MM.1S (cell line): ENCODE data around the gene SEMA3C.

Source experiments
- DNase-seq: peaks from one replicate; pipeline ENCODE4 v3.0.0-alpha.2; 2015
- H2AFZ ChIP-seq: fragments of 300-600 bp; sonication (generic); 2 replicates; pipeline ENCODE4 v1.6.0; 2016; ENCODE audit warnings: antibody characterized with exemption, low read length
- H3F3A ChIP-seq: fragments of 300-600 bp; sonication (generic); 2 replicates; pipeline ENCODE4 v1.6.1; 2016; ENCODE audit warnings: mild to moderate bottlenecking, antibody characterized with exemption, low read length, moderate library complexity, mixed read lengths; ENCODE audit not compliant: insufficient read depth
- H3K27ac ChIP-seq: fragments of 300-600 bp; sonication (generic); 2 replicates; pipeline ENCODE4 v1.5.1; 2016; ENCODE audit warnings: mild to moderate bottlenecking, low read length
- H3K27me3 ChIP-seq: fragments of 300-600 bp; sonication (generic); replicated peaks from 2 replicates; pipeline ENCODE4 v1.6.0; 2016; ENCODE audit warnings: low read length; ENCODE audit not compliant: insufficient read depth
- H3K36me3 ChIP-seq: fragments of 300-600 bp; sonication (generic); replicated peaks from 2 replicates; pipeline ENCODE4 v1.6.1; 2016; ENCODE audit warnings: mild to moderate bottlenecking, low read length, mixed read lengths; ENCODE audit not compliant: insufficient read depth
- H3K4me1 ChIP-seq: fragments of 300-600 bp; sonication (generic); 2 replicates; pipeline ENCODE4 v1.6.1; 2016; ENCODE audit warnings: low read length, mixed read lengths
- H3K4me2 ChIP-seq: fragments of 300-600 bp; sonication (generic); 2 replicates; pipeline ENCODE4 v1.6.0; 2016; ENCODE audit warnings: low read depth, low read length
- H3K4me3 ChIP-seq: fragments of 300-600 bp; sonication (generic); 2 replicates; pipeline ENCODE4 v1.5.1; 2016; ENCODE audit warnings: low read length, mixed read lengths
- H3K79me2 ChIP-seq: fragments of 300-600 bp; sonication (generic); 2 replicates; pipeline ENCODE4 v1.6.1; 2016; ENCODE audit warnings: mixed run types, low read length, mixed read lengths
- H3K9ac ChIP-seq: fragments of 300-600 bp; sonication (generic); 2 replicates; pipeline ENCODE4 v1.6.1; 2016; ENCODE audit warnings: low read length, mixed read lengths
- H3K9me2 ChIP-seq: fragments of 300-600 bp; sonication (generic); replicated peaks from 2 replicates; pipeline ENCODE4 v1.6.1; 2016; ENCODE audit warnings: mild to moderate bottlenecking, low read length, mixed read lengths; ENCODE audit not compliant: insufficient read depth
- H3K9me3 ChIP-seq: fragments of 300-600 bp; sonication (generic); replicated peaks from 2 replicates; pipeline ENCODE4 v1.6.1; 2016; ENCODE audit warnings: mild to moderate bottlenecking, low read length, mixed read lengths; ENCODE audit not compliant: insufficient read depth
- H4K20me1 ChIP-seq: fragments of 300-600 bp; sonication (generic); 2 replicates; pipeline ENCODE4 v1.6.1; 2016; ENCODE audit warnings: mild to moderate bottlenecking, low read length, moderate library complexity, mixed read lengths; ENCODE audit not compliant: insufficient read depth
- EZH2 ChIP-seq: fragments of 300-600 bp; sonication (generic); optimal IDR thresholded peaks from 2 replicates; pipeline ENCODE3; 2017; ENCODE audit warnings: low read depth, mild to moderate bottlenecking, antibody characterized with exemption, low read length, mixed read lengths
- EZH2phosphoT487 ChIP-seq: fragments of 300-600 bp; sonication (generic); IDR thresholded peaks from 2 replicates; pipeline ENCODE4 v1.6.1; 2018; ENCODE audit warnings: antibody characterized with exemption, low read length
- TF ChIP-seq, protein P1 (sequence below): fragments of 300-600 bp; sonication (generic); IDR thresholded peaks from 2 replicates; pipeline ENCODE4 v1.5.1; 2016; ENCODE audit warnings: antibody characterized with exemption, low read length, mixed read lengths

SEMA3C gene

GRCh38 chr7:80875537-80876120, 43.2 kb downstream of the SEMA3C start:
- no peak overlapping the region for H3K27ac ChIP-seq
- H3K79me2 ChIP-seq: no peaks in the 10 kb centered on the region
- no peak overlapping the region for H3K4me2 ChIP-seq
- H3F3A ChIP-seq: no peaks in the 10 kb centered on the region
- H3K9ac ChIP-seq: no peak overlapping the region
- H3K9me3 ChIP-seq: no peaks in the 10 kb centered on the region
- no peaks in the 10 kb centered on the region for H3K4me1 ChIP-seq
- H3K4me3 ChIP-seq: no peak overlapping the region
- H2AFZ ChIP-seq: no peak overlapping the region
- H3K36me3 ChIP-seq: no peaks in the 10 kb centered on the region
- TF ChIP-seq EZH2phosphoT487 (no peak), EZH2 (no peak)
- TF ChIP-seq, protein P1, sequence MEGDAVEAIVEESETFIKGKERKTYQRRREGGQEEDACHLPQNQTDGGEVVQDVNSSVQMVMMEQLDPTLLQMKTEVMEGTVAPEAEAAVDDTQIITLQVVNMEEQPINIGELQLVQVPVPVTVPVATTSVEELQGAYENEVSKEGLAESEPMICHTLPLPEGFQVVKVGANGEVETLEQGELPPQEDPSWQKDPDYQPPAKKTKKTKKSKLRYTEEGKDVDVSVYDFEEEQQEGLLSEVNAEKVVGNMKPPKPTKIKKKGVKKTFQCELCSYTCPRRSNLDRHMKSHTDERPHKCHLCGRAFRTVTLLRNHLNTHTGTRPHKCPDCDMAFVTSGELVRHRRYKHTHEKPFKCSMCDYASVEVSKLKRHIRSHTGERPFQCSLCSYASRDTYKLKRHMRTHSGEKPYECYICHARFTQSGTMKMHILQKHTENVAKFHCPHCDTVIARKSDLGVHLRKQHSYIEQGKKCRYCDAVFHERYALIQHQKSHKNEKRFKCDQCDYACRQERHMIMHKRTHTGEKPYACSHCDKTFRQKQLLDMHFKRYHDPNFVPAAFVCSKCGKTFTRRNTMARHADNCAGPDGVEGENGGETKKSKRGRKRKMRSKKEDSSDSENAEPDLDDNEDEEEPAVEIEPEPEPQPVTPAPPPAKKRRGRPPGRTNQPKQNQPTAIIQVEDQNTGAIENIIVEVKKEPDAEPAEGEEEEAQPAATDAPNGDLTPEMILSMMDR: no peak
- DNase-seq: no peak
- H4K20me1 ChIP-seq: no peaks in the 10 kb centered on the region
- no peaks in the 10 kb centered on the region for H3K9me2 ChIP-seq
- H3K27me3 ChIP-seq: no peaks in the 10 kb centered on the region

- Histone ChIP-seq H3K9ac (no peak overlapping the region), H3K4me3 (no peak overlapping the region), H3K9me3 (no peaks in the 10 kb centered on the region), H3K4me1 (no peaks in the 10 kb centered on the region), H3K36me3 (no peaks in the 10 kb centered on the region), H3K4me2 (no peak overlapping the region), H2AFZ (no peak overlapping the region), H4K20me1 (no peaks in the 10 kb centered on the region), H3K9me2 (no peaks in the 10 kb centered on the region), H3K27me3 (no peaks in the 10 kb centered on the region), H3F3A (no peaks in the 10 kb centered on the region), H3K79me2 (no peaks in the 10 kb centered on the region), H3K27ac (no peak overlapping the region)
- DNase-seq: no peak
- TF ChIP-seq EZH2 (no peak), EZH2phosphoT487 (no peak)
- TF ChIP-seq, protein P1: no peak
These were observed 45.7 kb downstream of the SEMA3C start for GRCh38 chr7:80873140-80873539.

- DNase-seq: no peak
These were observed 47.6 kb downstream of the SEMA3C start for GRCh38 chr7:80871228-80871627.

More at GRCh38 chr7:80871228-80871627, 47.6 kb downstream of the SEMA3C start:
- no peaks in the 10 kb centered on the region for H3K27me3 ChIP-seq
- H3K36me3 ChIP-seq: no peaks in the 10 kb centered on the region
- H3K4me1 ChIP-seq: no peaks in the 10 kb centered on the region
- no peaks in the 10 kb centered on the region for H4K20me1 ChIP-seq
- no peak overlapping the region for H3K9ac ChIP-seq
- H3K4me3 ChIP-seq: no peak overlapping the region
- no peaks in the 10 kb centered on the region for H3K79me2 ChIP-seq
- H3F3A ChIP-seq: no peaks in the 10 kb centered on the region
- H3K27ac ChIP-seq: no peak overlapping the region
- H2AFZ ChIP-seq: no peak overlapping the region
- no peaks in the 10 kb centered on the region for H3K9me2 ChIP-seq
- no peak overlapping the region for H3K4me2 ChIP-seq
- H3K9me3 ChIP-seq: no peaks in the 10 kb centered on the region
- TF ChIP-seq EZH2 (no peak), EZH2phosphoT487 (no peak)
- TF ChIP-seq, protein P1: no peak
